GM19395 (cell line): ENCODE data around the gene CHURC1.

Experiments
- ATAC-seq: cut with Tn5 transposase; IDR thresholded peaks from one replicate; pipeline ENCODE4 v1.9.1; 2021; ENCODE audit warnings: mild to moderate bottlenecking, moderate library complexity; ENCODE audit not compliant: unreplicated experiment

CHURC1 gene

DNA sequence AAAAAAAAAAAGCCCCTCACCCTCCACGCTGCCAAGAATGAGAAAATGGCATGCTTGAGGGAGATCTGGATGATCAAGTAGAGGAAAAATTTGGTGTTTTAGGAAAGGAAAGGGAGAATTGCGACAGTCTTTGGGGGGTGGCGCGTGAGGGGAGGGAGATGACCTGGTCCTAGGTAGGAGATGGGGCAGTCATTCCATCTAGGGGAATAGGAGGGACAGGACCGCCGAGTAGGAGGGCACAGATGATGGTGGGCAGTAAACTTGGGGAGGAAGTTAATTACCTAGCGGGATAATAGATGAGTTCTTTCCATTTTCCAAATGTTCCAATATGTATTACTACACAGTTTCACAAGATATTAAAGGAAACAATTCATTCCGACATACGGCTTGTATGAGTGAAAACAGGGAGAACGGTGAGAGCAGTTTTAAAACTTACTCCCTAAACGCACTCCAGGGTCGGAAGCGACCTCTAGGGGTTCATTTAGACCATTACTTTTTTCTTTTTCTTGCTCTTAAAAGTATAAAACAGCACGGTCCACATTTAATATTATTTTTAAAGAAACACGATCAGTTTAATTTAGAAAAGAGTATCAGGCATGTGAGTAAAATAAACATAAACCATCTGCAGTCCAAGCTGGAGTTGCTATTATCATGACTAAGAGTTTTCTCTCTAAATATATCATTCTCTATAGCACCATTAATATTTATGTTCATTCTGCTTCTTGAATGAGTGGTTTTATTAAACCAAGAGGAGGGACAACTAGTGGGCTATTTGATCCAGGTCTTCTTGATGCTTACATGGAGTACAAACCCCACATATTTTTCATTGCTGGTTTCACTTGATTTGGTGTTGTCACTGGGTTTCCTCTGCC, 69.4 kb downstream of the CHURC1 start:
- ATAC-seq, result no peak
